DMS79 (cell line): ENCODE results near the gene NOTUM.
"Not testable (repeated sequence)": the region's sequence is repeated elsewhere in the genome, so short reads cannot be mapped to it uniquely, and the experiment has no call there.

Source experiments
- DNase-seq: peaks from one replicate; lab custom pipeline; 2025; lab: John Stamatoyannopoulos, UW

NOTUM gene

DNA sequence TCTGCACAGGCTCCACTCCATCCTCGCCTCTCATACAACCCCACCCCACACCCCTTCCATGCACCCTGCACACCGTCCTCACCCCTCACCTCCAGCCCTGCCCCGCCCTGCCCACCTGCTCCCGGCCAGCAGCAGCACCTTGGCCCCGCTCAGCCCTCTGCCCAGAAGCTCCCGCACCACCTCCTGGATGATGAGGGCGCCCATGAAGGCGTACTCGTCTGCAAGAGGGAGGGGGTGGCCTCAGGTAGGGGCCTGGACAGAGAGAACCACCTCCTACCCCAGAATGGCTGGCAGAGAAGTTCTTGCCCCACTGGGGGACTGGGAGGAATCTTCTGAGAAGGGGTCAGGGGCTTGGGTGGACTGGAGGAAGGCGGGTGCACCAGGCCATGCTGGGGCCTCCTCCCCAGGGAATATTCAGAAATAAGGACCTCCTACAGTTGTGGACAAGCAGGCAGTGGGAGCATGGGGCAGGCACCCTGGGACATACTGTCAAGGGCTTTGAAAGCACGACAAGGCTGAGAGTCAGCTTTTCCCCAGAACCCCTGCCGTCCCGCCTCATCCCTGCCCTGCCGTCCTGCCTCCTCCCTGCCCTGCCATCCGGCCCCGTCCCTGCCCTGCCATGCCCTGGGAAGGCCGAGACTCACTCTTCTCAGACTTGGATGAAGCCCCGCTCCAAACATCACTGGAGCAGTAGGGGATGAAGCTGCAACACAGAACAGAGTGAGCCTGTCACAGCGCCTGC lies 3.1 kb downstream of the NOTUM start:
- DNase-seq: no peak

DNA sequence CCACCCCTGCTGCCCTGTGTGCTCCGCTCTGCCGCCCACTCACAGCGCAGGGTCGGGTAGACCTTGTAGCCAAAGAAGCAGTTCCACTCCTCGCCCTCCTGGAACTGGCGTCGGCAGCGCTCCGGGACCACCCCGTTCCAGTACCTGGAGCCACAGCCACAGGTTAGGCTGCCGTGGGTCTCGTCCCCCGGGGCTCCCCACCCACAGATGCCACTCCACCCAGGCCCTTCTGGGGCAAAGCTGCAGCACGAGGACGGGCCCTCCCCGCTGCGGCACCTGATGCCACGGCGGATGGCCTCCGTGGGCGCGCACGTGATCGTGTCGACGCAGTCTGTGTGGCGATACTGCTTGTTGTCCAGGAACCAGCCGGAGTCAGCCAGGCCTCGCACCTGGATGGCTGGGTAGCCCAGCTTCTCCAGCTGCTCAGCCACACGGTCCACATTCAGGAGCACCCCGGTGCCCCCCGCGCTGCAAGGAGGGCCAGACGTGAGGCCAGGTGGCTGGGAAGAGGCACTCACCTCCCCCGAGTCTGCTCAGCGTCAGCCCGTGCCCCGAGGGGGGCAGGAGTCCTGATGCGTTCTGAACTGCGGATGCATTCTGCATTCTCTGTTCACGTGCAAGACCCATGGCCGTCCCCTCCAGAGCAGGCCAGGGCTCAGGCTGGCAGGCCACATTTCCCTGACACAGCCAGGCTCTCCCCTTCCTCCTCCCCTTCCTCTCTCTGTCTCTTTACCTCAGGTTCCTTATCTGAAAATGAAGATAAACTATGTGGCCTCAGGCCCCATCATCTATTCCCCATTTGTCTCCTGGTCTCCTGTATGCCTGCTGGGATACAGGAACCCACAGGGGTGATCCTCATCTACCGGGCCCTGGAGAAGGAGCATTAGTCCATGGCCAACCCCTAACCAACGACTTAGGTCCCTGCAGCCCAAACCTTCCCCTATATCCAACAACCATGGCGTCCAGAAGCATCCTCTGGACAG lies 4.1 kb downstream of the NOTUM start:
- no peak for DNase-seq

DNA sequence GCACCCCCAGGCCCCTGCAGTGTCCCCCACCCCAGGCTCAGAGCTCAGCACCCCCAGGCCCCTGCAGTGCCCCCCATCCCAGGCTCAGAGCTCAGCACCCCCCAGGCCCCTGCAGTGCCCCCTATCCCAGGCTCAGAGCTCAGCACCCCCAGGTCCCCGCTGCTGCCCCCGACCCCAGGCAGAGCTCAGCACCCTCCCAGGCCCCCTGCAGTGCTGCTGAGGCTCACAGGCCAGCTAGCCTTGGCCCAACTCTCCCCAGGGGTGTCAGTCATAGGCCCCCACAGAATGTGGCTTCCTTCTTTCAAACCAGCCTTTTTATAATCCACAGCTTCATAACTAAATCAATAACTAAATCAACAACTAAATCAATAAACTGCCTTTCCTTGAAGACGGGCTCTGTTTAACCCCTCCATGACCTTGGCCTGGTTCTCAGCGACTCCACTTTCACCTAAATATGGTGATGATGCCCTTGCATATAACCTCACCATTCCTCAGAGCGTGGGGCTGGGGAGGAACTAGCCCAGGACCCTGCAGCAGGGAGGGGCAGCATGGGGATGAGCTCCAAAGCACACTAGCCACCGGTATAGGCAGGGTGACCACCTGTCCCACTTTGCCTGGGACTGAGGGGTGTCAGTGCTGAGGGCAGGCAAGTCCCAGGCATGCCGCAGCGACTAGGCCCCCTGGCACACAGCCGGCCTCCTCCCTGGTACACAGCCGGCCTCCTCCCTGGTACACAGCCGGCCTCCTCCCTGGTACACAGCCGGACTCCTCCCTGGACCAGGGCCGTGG lies 5.0 kb downstream of the NOTUM start:
- DNase-seq: no peak

DNA sequence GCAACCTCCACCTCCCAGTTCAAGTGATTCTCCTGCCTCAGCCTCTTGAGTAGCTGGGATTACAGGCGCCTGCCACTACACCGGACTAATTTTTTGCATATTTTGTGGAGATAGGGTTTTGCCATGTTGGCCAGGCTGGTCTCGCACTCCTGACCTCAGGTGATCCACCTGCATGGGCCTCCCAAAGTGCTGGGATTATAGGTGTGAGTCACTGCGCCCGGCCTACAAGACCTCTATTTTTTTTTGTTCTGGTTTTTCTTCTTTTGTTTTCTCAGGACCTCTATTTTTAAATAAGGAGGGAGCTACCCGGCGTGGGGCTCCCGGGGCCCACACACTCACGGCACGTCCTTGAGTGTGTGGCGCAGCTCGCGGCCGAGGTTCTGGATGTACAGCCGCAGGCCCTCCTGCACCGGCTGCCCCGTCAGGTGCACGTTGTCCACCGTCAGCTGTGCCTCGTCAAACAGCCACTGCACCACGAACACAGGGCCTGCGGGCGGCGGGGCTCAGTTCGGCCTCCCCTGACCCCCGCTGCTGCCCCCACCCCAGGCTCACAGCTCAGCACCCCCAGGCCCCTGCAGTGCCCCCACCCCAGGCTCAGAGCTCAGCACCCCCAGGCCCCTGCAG lies 5.8 kb downstream of the NOTUM start:
- no peak for DNase-seq

GRCh38 chr17:81954131-81955057 lies 6.6 kb downstream of the NOTUM start:
- DNase-seq: no peak

- not testable (repeated sequence) for DNase-seq
These were observed 7.5 kb downstream of the NOTUM start for GRCh38 chr17:81953443-81953842.

- DNase-seq: no peak
These were observed 8.2 kb downstream of the NOTUM start for GRCh38 chr17:81952792-81953228.

DNA sequence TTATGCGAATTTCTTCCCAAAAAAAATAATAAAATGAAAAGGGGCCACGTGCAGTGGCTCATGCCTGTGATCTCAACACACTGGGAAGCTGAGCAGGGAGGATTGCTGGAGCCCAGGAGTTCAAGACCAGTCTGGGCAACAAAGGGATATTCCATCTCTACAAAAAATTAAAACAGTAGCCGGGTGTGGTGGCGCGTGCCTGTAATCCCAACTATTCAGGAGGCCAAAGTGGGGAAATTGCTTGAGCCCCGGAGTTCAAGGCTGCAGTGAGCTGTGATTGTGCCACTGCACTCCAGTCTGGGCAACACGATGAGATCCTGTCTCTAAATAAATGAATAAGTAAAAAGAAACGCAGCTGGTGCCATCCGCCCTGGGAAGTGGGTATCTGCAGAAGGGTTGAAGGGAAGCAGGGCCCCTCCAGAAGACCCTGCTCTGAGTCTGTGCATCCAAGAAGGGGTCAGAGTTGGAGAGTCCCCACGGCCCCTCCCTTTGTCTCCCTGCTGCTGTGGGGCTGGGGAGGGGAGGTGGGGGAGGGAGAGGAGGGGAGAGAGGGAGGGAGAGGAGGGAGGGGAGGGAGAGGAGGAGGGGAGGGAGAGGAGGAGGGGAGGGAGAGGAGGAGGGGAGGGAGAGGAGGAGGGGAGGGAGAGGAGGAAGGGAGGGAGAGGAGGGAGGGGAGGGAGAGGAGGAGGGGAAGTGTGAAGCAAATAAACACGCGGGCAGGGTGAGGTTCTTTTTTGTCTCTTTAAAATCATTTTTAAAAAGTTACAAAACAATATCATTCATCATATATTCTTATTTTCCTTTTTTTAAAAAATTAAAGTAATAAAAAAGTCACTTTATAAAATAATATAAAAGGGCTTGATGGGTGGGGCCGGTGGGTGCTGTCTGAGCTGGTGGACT lies 9.0 kb downstream of the NOTUM start:
- DNase-seq: no peak

- no peak for DNase-seq
These were observed 10.5 kb downstream of the NOTUM start for GRCh38 chr17:81950501-81950900.

GRCh38 chr17:81948635-81949378 lies 12.2 kb downstream of the NOTUM start:
- no peak for DNase-seq

DNA sequence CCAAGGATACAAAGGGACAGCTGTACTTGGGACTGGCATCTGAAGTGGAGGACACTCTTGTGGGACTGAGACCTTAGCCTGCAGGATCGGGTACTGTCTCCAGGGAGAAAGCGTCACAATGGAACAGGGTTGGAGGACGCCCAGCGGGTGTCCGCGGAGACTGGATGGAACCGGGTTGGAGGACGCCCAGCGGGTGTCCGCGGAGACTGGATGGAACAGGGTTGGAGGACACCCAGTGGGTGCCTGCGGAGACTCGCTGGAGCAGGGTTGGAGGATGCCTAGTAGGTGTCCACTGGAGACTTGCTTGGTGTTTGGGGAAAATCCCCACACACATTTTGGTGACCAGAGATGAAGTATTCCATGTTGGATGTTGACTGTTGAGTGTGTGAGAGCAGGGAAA lies 13.8 kb downstream of the NOTUM start, which contains the start of gene MYADML2:
Gene MYADML2 (minus strand): TSS at position 45 of the 400 bp plus-strand sequence. CDS start 5,492 bp downstream, outside the sequence.
- DNase-seq: no peak

- no peak for DNase-seq
These were observed 16.1 kb downstream of the NOTUM start for GRCh38 chr17:81944858-81945257.

DNA sequence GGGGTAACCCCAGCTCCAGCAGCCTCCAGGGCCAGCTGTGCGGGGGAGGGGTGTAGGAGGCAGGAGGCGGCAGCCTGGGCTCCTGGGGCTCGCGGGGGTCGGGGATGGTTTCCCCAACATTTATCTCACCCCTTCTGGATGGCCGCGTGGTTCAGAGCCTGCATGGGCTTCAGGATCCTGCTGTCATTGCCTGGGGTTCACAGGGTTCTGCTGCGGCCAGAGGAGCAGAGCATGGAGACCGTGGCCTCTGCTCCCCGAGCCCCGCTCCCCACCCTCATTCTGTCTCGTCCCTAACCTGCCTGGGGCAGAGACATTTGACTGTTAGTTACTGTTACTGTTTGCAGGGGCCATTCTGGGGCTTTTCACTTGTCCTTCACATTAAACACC lies 18.8 kb downstream of the NOTUM start:
- no peak for DNase-seq

GRCh38 chr17:81941484-81942166 lies 19.4 kb downstream of the NOTUM start:
- no peak for DNase-seq

DNA sequence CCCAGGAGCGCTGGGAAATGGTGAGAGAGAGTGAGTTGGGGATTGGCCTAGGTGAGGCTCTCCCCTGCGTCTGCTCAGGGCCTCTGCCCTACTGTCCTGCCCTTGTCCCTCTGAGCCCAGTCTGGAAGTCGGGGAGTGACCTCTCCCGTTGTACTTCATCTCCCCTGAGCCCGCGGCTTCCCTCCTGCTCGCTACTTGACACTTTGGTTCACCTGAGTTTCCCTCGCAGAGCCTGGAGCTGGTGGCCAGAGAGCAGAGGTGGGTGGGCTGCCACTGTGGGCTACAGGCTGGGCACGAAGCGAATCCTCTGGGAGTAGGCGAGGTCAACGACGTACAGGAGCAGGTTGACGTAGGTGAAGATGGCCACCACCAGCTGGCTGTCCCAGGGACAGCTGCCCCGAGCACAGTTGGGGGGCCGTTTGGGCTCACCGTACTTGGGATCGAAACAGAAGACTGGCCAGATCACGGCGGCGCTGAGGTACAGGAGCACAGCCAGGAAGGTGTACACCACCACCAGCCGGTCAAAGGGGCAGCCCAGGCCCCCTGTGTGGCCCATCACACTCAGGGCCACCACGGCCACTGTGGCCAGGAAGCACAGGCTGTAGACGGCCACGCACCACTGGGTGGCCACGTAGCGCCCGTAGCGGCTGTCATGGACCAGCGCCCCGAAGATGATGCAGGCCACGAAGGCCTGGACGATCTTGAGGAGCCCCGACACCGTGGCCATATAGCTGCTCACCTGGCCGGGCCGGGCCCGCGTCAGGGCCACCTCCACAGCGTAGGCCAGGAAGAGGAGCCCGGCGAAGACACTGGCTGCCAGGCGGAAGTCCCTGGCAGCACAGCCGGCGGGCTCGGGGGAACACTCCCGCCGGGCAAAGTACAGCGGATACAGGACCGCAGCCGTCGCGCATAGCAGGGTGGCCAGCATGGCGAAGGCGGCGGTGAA lies 20.2 kb downstream of the NOTUM start:
- no peak for DNase-seq

DNA sequence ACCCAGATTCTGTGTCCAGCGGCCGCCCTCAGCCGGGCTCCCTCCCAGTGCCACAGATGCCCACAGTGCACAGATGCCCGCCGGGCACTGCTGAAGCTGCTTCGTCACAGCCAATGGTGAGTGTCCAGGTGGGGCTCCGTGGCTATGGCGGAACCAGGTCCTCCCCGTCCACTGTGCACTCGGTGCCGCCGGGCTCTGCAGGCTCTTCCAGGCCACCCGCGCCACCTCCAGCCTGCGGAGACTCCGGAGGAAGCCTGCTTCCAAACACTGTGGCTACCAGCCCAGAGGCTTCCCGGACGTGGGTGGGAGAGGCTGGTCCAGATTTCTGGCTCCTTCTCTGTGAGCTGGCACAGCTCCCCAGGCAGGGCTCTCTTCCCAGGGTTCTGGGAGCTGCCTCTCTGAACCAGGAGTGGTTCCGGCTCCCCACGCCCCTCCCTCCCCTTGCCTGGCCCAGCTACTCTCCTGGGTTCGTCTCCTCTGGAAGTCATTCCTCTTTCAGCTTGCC lies 21.1 kb downstream of the NOTUM start:
- DNase-seq: no peak

DNA sequence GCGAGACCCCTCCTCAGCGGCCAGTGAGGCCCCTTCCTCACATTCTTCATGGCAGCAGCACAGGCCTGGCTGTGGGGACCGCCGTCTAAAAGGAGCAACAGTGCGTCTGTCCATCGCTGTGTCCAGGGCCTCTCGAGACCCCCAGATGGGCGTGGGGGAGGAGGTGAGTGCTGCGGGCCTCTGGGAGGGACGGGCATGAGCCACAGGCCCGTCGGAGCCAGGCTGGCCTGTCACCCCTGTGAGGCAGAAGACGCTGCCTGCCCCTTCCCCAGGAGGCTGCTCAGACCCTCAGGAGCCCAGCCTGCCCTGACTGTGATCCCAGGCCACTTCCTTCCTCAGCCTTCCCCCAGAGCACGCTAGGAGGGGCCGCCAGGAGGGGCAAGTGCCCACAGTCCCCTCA lies 21.8 kb downstream of the NOTUM start:
- no peak for DNase-seq
